Activated naive CD4-positive, alpha-beta T cell treated with anti-CD3 and anti-CD28 coated beads for 36 hours (primary cell): ENCODE data around the gene BAX. TPM values are rescaled to one million over a fixed set of nuclear protein-coding genes. Genes with fewer than 3 reads are reported as not detected.
"Not testable (repeated sequence)": the region's sequence is repeated elsewhere in the genome, so short reads cannot be mapped to it uniquely, and the experiment has no call there.

Source experiments
- CTCF ChIA-PET: fragments of 350-600 bp; sonication (Branson Sonifier 250); formaldehyde crosslinking; loops from one replicate; lab custom pipeline; 2021; ENCODE audit warnings: antibody characterized with exemption; lab: Charles Lee
- DNase-seq: peaks from one replicate; pipeline ENCODE4 v3.0.0-alpha.2; 2020
- H3K27ac Mint-ChIP-seq: one replicate; pipeline ENCODE4 v1.8.0; 2021; ENCODE audit warnings: mild to moderate bottlenecking, mixed read lengths
- H3K27me3 Mint-ChIP-seq: one replicate; pipeline ENCODE4 v1.8.0; 2021; ENCODE audit warnings: low read depth, mixed read lengths
- H3K36me3 Mint-ChIP-seq: one replicate; pipeline ENCODE4 v1.8.0; 2021; ENCODE audit warnings: low read depth, mixed read lengths
- H3K4me1 Mint-ChIP-seq: one replicate; pipeline ENCODE4 v1.8.0; 2021; ENCODE audit warnings: low read depth, mixed read lengths
- H3K4me3 Mint-ChIP-seq: one replicate; pipeline ENCODE4 v1.8.0; 2021; ENCODE audit warnings: mild to moderate bottlenecking, moderate library complexity, mixed read lengths
- H3K9me3 Mint-ChIP-seq: one replicate; pipeline ENCODE4 v1.8.0; 2021; ENCODE audit warnings: mixed read lengths
- intact Hi-C: fragments of 100-400 bp; cut with micrococcal nuclease; formaldehyde crosslinking; loops from one replicate; pipeline ENCODE4 v1.15.1; 2023
- total RNA-seq, 2 experiments: library from RNA; stranded (reverse); gene quantifications; one replicate each; pipeline ENCODE4 v1.2.3, GENCODE V29; 2021

The BAX gene
- total RNA-seq, result 100 to 1,000 TPM; 267 to 302 TPM

GRCh38 chr19:48954595-48955307 is at the start of gene BAX:
BAX (plus strand) TSS chr19:48954875; CDS start chr19:48954929, 54 bp downstream.
- Mint-ChIP-seq H3K27ac (peak within 1 kb of the TSS; percentile 89), H3K9me3 (no peaks in the 10 kb centered on the region), H3K27me3 (no peaks in the 10 kb centered on the region), H3K4me3 (peak within 1 kb of the TSS; percentile 77), H3K36me3 (peaks cover 33% of the 10 kb centered on the region), H3K4me1 (peaks cover 29% of the 10 kb centered on the region)
- peak; percentile 98 for DNase-seq
- CTCF ChIA-PET, result interaction anchor here (0.5 to 2.8 kb wide), 7 partner anchors 9 to 606 kb away, joined by 3 to 13 read pairs (median 4); partner anchors contain the start of gene NUCB1
- intact Hi-C loops, result loop anchor here (1.0 to 2.0 kb wide), 3 partner anchors 11 to 80 kb away; partner anchors contain the start of genes FTL and NUCB1

GRCh38 chr19:48905664-48906063 is 49.0 kb upstream of the BAX start:
- H3K27ac Mint-ChIP-seq, result no peak overlapping the region
- no peak overlapping the region for H3K4me3 Mint-ChIP-seq
- peaks cover 16% of the 10 kb centered on the region for H3K4me1 Mint-ChIP-seq
- DNase-seq, result no peak
- no peaks in the 10 kb centered on the region for H3K27me3 Mint-ChIP-seq
- H3K36me3 Mint-ChIP-seq, result peaks cover 53% of the 10 kb centered on the region
- no peaks in the 10 kb centered on the region for H3K9me3 Mint-ChIP-seq
- CTCF ChIA-PET, result interaction anchor here (1.6 kb wide), 1 partner anchor 65 kb away, joined by 4 read pairs; no protein-coding TSS in a partner anchor
- intact Hi-C loops, result no loop called here

GRCh38 chr19:48906324-48906723 is 48.4 kb upstream of the BAX start:
- Mint-ChIP-seq H3K9me3 (no peaks in the 10 kb centered on the region), H3K4me3 (no peak overlapping the region), H3K4me1 (peaks cover 11% of the 10 kb centered on the region), H3K27me3 (no peaks in the 10 kb centered on the region), H3K36me3 (peaks cover 52% of the 10 kb centered on the region), H3K27ac (no peak overlapping the region)
- intact Hi-C loops, result no loop called here
- DNase-seq, result no peak
- CTCF ChIA-PET, result no interaction called here

- intact Hi-C loops, result no loop called here
- CTCF ChIA-PET, result no interaction called here
- H3K9me3 Mint-ChIP-seq, result no peaks in the 10 kb centered on the region
- no peak overlapping the region for H3K4me3 Mint-ChIP-seq
- peaks cover 50% of the 10 kb centered on the region for H3K36me3 Mint-ChIP-seq
- DNase-seq, result no peak
- peaks cover under 1% of the 10 kb centered on the region for H3K4me1 Mint-ChIP-seq
- no peaks in the 10 kb centered on the region for H3K27me3 Mint-ChIP-seq
- H3K27ac Mint-ChIP-seq, result no peak overlapping the region
Measured at GRCh38 chr19:48907671-48908070, 47.0 kb upstream of the BAX start.

- DNase-seq, CTCF ChIA-PET, H3K9me3 Mint-ChIP-seq, H3K27ac Mint-ChIP-seq, H3K4me3 Mint-ChIP-seq, H3K4me1 Mint-ChIP-seq, H3K27me3 Mint-ChIP-seq, intact Hi-C loops: not testable (repeated sequence)
- H3K36me3 Mint-ChIP-seq, result peaks cover 58% of the 10 kb centered on the region
Measured at GRCh38 chr19:48909424-48910077, 45.1 kb upstream of the BAX start.

GRCh38 chr19:48910803-48911202 is 43.9 kb upstream of the BAX start:
- Mint-ChIP-seq H3K4me1 (no peaks in the 10 kb centered on the region), H3K9me3 (no peaks in the 10 kb centered on the region), H3K36me3 (peaks cover 50% of the 10 kb centered on the region), H3K27me3 (no peaks in the 10 kb centered on the region), H3K4me3 (no peak overlapping the region), H3K27ac (no peak overlapping the region)
- intact Hi-C loops, result no loop called here
- DNase-seq, result no peak
- CTCF ChIA-PET, result no interaction called here

GRCh38 chr19:48913114-48913889 is 41.4 kb upstream of the BAX start:
- Mint-ChIP-seq H3K4me3 (no peak overlapping the region), H3K9me3 (no peaks in the 10 kb centered on the region), H3K27ac (no peak overlapping the region), H3K27me3 (no peaks in the 10 kb centered on the region), H3K4me1 (no peaks in the 10 kb centered on the region), H3K36me3 (peaks cover 43% of the 10 kb centered on the region)
- peak; percentile 41 for DNase-seq
- CTCF ChIA-PET, result no interaction called here
- intact Hi-C loops, result no loop called here

GRCh38 chr19:48914181-48914580 is 40.5 kb upstream of the BAX start:
- H3K27me3 Mint-ChIP-seq, result no peaks in the 10 kb centered on the region
- intact Hi-C loops, result no loop called here
- no peaks in the 10 kb centered on the region for H3K4me1 Mint-ChIP-seq
- no peak for DNase-seq
- CTCF ChIA-PET, result interaction anchor here (0.6 kb wide), 2 partner anchors 27 to 99 kb away, joined by 3 to 4 read pairs; no protein-coding TSS in a partner anchor
- H3K36me3 Mint-ChIP-seq, result peaks cover 47% of the 10 kb centered on the region
- no peaks in the 10 kb centered on the region for H3K9me3 Mint-ChIP-seq
- H3K4me3 Mint-ChIP-seq, result no peak overlapping the region
- H3K27ac Mint-ChIP-seq, result no peak overlapping the region

- no peaks in the 10 kb centered on the region for H3K9me3 Mint-ChIP-seq
- no peaks in the 10 kb centered on the region for H3K4me1 Mint-ChIP-seq
- no peak overlapping the region for H3K27ac Mint-ChIP-seq
- DNase-seq, result no peak
- H3K27me3 Mint-ChIP-seq, result no peaks in the 10 kb centered on the region
- no peak overlapping the region for H3K4me3 Mint-ChIP-seq
- peaks cover 43% of the 10 kb centered on the region for H3K36me3 Mint-ChIP-seq
- CTCF ChIA-PET, result interaction anchor here (1.1 kb wide), 1 partner anchor 17 kb away, joined by 3 read pairs; no protein-coding TSS in a partner anchor
- intact Hi-C loops, result no loop called here
Measured at GRCh38 chr19:48915757-48916156, 38.9 kb upstream of the BAX start.

- H3K4me1 Mint-ChIP-seq, result no peaks in the 10 kb centered on the region
- no peak for DNase-seq
- no peak overlapping the region for H3K4me3 Mint-ChIP-seq
- H3K27me3 Mint-ChIP-seq, result no peaks in the 10 kb centered on the region
- H3K9me3 Mint-ChIP-seq, result no peaks in the 10 kb centered on the region
- peaks cover 28% of the 10 kb centered on the region for H3K36me3 Mint-ChIP-seq
- H3K27ac Mint-ChIP-seq, result no peak overlapping the region
- CTCF ChIA-PET, result interaction anchor here (1.1 kb wide), 1 partner anchor 76 kb away, joined by 3 read pairs; no protein-coding TSS in a partner anchor
- intact Hi-C loops, result no loop called here
Measured at GRCh38 chr19:48918071-48918470, 36.6 kb upstream of the BAX start.

- no peak overlapping the region for H3K4me3 Mint-ChIP-seq
- CTCF ChIA-PET, result interaction anchor here (1.1 kb wide), 1 partner anchor 76 kb away, joined by 3 read pairs; no protein-coding TSS in a partner anchor
- intact Hi-C loops, result no loop called here
- H3K9me3 Mint-ChIP-seq, result no peaks in the 10 kb centered on the region
- no peak overlapping the region for H3K27ac Mint-ChIP-seq
- DNase-seq, result peak; percentile 40
- H3K36me3 Mint-ChIP-seq, result peaks cover 23% of the 10 kb centered on the region
- no peaks in the 10 kb centered on the region for H3K4me1 Mint-ChIP-seq
- H3K27me3 Mint-ChIP-seq, result no peaks in the 10 kb centered on the region
Measured at GRCh38 chr19:48918801-48919247, 35.9 kb upstream of the BAX start.

GRCh38 chr19:48919271-48919670 is 35.4 kb upstream of the BAX start:
- H3K4me3 Mint-ChIP-seq, H3K4me1 Mint-ChIP-seq, H3K27ac Mint-ChIP-seq, H3K27me3 Mint-ChIP-seq, DNase-seq, intact Hi-C loops, H3K9me3 Mint-ChIP-seq: not testable (repeated sequence)
- peaks cover 20% of the 10 kb centered on the region for H3K36me3 Mint-ChIP-seq
- CTCF ChIA-PET, result interaction anchor here (1.1 kb wide), 1 partner anchor 77 kb away, joined by 3 read pairs; no protein-coding TSS in a partner anchor
